ENCODE data around the gene EHMT1. TPM values are rescaled to one million over a fixed set of nuclear protein-coding genes. Genes with fewer than 3 reads are reported as not detected.

The EHMT1 gene
- total and polyA plus RNA-seq, 9 of the 15 experiments (the other 6 are each of a cell fraction or from before 2014, with no cell fraction given) = 2.2 to 76.0 (median 36.4) TPM

GRCh38 chr9:137648396-137648795 lies 29.6 kb downstream of the EHMT1 start:
- Histone ChIP-seq H3K9me1 (ENCODE audit: control insufficient read depth, insufficient read depth, low read length) (peaks cover 3% of the 10 kb centered on the region), H3K9me3 (replicated peaks; ENCODE audit: control insufficient read depth, insufficient read depth, low read depth, low read length) (no peaks in the 10 kb centered on the region), H3K4me2 (ENCODE audit: insufficient read depth, low read length) (no peak overlapping the region), H3K79me2 (ENCODE audit: control insufficient read depth, insufficient read depth, low read length) (peaks cover 76% of the 10 kb centered on the region), H3K4me3 (no peak overlapping the region), H3K36me3 (ENCODE audit: control insufficient read depth, insufficient read depth, low read length) (peaks cover 56% of the 10 kb centered on the region; the same call in 2 of the 3 replicates), H3K27me3 (ENCODE audit: control insufficient read depth in 2 of 2, insufficient read depth in 2 of 2, low read length in 2 of 2) (no peaks in the 10 kb centered on the region), H3K27ac (ENCODE audit: extremely low read depth, low read depth, low read length) (no peak overlapping the region), H3K4me1 (replicated peaks in 1 of 2; ENCODE audit: control insufficient read depth in 2 of 2, insufficient read depth in 2 of 2, low read length in 2 of 2) (peaks cover 0 to 8% of the 10 kb centered on the region in 2 experiments; a peak in 3 of 5 replicates), H4K20me1 (replicated peaks; ENCODE audit: control insufficient read depth, insufficient read depth, low read length) (no peaks in the 10 kb centered on the region; the same call in none of the 2 replicates), H3K9ac (ENCODE audit: insufficient read depth in 1 of 2, low read depth in 2 of 2, low read length in 2 of 2) (no peak overlapping the region), H2AFZ (ENCODE audit: low read depth, low read length) (no peak overlapping the region)
- intact Hi-C loops (cut with micrococcal nuclease) (no loop called here), in situ Hi-C loops (cut with MboI) (no loop called here)
- POLR2A ChIA-PET = interaction anchor here (0.7 to 1.0 kb wide), 3 partner anchors 15 to 251 kb away, joined by 3 to 4 read pairs (median 3); no protein-coding TSS in a partner anchor
- no TSS peak for BruUV-seq (replicated peaks)
- DNase-seq (ENCODE audit: extremely low read depth in 1 of 4, low spot score in 3 of 4) (no peak), FAIRE-seq (no peak), ATAC-seq (no peak)
- 91% methylated on average over 2 of the region's 2 CpGs for WGBS (ENCODE audit: insufficient coverage, low coverage, missing lambda C conversion rate)
- CTCF ChIA-PET (ENCODE audit: low intra/inter-chr PET ratio) = no interaction called here
- TF ChIP-seq SMARCA4 (IDR thresholded peaks at IDR 0.05) = no peak
- TF ChIP-seq ELF4 (CRISPR knock-in tag; IDR thresholded peaks at IDR 0.05) = no peak
- no peak for TF ChIP-seq SAFB (IDR thresholded peaks at IDR 0.05; ENCODE audit: borderline replicate concordance, low read depth, low read length)
- TF ChIP-seq ZC3H11A (IDR thresholded peaks at IDR 0.05; ENCODE audit: low read depth, low read length) = no peak
- TF ChIP-seq BMI1 (IDR thresholded peaks at IDR 0.05; ENCODE audit: low read length) = no peak
- no peak for TF ChIP-seq USF1 (CRISPR knock-in tag; IDR thresholded peaks at IDR 0.05)
- TF ChIP-seq RNF2 (IDR thresholded peaks at IDR 0.05) = no peak
- TF ChIP-seq, protein P1, sequence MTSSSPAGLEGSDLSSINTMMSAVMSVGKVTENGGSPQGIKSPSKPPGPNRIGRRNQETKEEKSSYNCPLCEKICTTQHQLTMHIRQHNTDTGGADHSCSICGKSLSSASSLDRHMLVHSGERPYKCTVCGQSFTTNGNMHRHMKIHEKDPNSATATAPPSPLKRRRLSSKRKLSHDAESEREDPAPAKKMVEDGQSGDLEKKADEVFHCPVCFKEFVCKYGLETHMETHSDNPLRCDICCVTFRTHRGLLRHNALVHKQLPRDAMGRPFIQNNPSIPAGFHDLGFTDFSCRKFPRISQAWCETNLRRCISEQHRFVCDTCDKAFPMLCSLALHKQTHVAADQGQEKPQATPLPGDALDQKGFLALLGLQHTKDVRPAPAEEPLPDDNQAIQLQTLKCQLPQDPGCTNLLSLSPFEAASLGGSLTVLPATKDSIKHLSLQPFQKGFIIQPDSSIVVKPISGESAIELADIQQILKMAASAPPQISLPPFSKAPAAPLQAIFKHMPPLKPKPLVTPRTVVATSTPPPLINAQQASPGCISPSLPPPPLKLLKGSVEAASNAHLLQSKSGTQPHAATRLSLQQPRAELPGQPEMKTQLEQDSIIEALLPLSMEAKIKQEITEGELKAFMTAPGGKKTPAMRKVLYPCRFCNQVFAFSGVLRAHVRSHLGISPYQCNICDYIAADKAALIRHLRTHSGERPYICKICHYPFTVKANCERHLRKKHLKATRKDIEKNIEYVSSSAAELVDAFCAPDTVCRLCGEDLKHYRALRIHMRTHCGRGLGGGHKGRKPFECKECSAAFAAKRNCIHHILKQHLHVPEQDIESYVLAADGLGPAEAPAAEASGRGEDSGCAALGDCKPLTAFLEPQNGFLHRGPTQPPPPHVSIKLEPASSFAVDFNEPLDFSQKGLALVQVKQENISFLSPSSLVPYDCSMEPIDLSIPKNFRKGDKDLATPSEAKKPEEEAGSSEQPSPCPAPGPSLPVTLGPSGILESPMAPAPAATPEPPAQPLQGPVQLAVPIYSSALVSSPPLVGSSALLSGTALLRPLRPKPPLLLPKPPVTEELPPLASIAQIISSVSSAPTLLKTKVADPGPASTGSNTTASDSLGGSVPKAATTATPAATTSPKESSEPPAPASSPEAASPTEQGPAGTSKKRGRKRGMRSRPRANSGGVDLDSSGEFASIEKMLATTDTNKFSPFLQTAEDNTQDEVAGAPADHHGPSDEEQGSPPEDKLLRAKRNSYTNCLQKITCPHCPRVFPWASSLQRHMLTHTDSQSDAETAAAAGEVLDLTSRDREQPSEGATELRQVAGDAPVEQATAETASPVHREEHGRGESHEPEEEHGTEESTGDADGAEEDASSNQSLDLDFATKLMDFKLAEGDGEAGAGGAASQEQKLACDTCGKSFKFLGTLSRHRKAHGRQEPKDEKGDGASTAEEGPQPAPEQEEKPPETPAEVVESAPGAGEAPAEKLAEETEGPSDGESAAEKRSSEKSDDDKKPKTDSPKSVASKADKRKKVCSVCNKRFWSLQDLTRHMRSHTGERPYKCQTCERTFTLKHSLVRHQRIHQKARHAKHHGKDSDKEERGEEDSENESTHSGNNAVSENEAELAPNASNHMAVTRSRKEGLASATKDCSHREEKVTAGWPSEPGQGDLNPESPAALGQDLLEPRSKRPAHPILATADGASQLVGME (CRISPR knock-in tag; IDR thresholded peaks at IDR 0.05) = no peak
- TF ChIP-seq SMAD4 (CRISPR knock-in tag; conservative IDR thresholded peaks at IDR 0.05) = no peak
- TF ChIP-seq MYNN (IDR thresholded peaks at IDR 0.05) = no peak
- no peak for TF ChIP-seq MYNN (CRISPR knock-in tag; IDR thresholded peaks at IDR 0.05)
- no peak for TF ChIP-seq SMARCE1 (IDR thresholded peaks at IDR 0.05)
